HG03196 (cell line): ENCODE data around the gene AMMECR1.
"Not testable (repeated sequence)": the region's sequence is repeated elsewhere in the genome, so short reads cannot be mapped to it uniquely, and the experiment has no call there.

ENCODE experiments used
- ATAC-seq: cut with Tn5 transposase; IDR thresholded peaks from one replicate; pipeline ENCODE4 v1.9.1; 2021; ENCODE audit not compliant: unreplicated experiment

The AMMECR1 gene

DNA sequence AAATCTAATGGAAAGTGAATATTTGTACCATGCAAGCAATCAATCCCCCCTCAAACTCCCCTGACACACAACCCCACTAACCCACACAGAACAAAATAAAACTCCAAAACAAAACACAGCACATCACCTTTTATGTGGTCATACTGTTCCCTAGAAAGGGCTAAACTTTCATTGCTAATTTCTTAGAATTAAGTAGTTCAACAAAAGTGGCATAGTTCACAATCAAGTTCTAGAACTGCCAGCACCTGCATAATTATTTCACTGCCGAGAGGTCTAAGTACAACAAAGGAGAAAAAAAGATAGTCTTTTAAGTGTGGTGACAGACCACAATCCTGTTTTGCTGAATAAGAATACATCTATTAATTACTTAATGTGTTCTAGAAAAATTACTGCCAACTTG, 58.8 kb downstream of the AMMECR1 start:
- ATAC-seq: no peak

DNA sequence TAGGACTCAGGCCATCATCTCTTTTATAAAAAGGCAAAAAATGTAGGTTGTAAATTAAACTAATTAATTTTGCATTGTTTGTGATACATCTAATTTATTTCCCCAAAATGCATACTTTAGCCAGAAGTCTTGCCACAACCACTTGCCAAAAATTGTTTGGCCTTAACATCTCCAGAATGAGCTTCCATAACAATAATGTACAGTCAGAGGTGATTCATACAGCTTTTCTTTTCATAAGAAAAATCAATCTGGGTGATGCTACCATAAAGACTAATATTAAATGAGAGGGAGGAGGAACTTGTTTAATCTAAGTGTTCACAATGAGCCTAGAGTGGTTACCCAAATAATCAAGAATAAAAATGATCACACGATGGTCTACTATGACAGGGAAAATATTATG, 59.3 kb downstream of the AMMECR1 start:
- no peak for ATAC-seq

DNA sequence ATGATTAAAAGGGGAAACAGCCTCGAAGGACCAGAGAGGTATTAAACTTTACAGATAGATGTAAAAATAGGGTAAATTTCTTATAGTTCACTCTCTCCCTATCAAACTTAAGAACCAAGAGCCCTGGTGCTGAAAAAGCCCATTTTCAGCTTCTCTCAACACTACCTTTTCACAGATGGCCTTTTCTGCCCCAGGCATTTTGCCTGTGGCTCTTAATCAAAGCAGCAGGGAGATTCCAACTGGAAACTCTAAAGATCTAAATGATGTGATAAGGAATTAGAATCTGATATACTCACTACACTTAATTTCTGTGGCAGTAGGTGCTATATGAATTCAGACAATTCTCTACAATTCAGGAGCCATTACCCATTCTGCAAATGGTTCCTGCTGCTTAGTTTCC, 60.0 kb downstream of the AMMECR1 start:
- no peak for ATAC-seq

DNA sequence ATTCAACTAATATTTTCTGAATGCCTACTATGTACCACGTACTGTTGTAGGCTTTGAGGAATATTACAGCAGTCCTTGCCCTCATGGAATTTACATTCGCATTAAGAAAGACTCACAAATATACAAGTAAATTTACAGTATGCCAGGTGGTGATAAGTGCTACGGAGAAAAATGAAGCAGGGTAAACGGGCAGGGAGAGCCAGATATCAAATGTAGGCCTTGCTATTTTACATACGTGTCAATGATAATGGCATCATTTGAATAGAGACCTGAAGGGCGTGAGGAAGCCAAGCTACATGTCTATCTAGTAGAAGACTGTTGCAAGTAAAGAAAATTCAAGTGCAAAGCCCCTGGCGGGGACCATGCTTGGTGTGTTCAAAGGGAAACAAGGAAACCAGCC, 65.2 kb downstream of the AMMECR1 start:
- ATAC-seq: no peak

DNA sequence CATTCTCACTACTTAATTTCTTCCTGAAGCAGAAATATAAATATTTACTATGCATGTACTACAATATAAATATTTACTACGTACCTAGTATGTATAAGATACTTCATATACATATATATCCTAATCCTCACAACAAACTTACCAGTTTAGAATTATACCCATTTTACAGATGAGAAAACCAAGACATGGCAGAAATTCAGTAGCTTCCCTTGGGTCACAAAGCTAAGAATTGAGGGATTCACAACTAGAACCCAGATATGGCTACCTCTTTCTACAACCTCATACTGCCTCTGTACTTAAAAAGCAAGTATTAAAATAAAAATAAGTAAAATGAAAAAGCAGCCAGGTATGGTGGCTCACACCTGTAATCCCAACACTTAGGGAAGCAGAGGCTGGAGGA, 65.9 kb downstream of the AMMECR1 start:
- ATAC-seq: no peak

DNA sequence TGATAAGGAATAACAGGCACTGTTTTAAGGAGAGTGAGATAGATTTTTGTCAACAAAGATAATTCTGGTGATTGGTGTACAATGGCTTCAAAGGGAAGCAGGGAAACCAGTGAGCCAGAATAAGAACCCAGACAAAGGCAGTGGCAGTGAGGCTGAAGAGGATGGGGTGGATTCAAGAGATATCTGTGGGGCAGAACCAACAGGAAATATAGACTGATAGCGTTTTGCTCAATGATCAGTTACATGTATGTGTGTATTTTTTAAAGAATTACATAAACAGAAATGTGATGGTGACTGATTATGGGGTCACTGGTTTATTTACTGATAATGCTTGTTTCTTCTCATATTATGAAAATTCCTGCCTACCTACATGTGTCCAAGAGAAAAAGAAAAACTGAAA, 66.4 kb downstream of the AMMECR1 start:
- ATAC-seq: no peak

DNA sequence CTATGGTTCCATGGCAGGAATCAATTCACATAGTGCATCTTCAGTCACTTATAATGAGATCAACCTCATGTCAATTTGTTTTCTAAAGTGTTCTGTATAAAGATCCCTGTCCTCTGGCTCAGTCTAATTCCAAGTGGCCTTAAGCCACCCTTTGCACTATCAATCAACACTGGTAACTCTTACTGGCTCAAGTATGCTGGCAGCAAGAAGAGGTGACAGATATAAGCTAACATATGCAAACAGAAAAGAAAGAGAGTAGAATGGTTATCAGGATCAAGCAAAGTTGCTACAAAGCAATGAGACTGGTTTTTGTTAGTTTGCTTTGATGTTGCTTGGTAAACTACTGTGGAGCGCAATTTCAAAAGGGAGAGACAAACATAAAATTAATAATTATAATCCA, 67.0 kb downstream of the AMMECR1 start:
- ATAC-seq: no peak

DNA sequence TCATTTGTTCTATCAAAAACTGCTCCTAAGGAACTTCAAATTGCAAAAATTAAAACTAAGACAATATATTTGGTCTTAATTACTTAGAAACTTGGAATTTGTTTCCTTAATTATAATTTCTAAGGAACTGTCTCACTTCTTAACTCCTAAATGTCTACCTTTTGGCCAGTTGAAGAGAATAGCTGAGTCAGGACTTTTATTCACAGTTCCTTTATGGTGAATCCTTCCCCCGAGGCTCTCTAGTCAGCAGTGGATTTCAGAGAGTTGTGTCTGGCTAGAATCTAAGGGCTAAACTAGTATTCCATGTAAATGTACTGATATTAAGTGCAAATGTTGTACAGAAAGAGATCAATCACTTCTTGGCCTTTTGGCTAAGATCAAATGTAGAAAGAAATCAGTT, 69.3 kb downstream of the AMMECR1 start:
- ATAC-seq: no peak

DNA sequence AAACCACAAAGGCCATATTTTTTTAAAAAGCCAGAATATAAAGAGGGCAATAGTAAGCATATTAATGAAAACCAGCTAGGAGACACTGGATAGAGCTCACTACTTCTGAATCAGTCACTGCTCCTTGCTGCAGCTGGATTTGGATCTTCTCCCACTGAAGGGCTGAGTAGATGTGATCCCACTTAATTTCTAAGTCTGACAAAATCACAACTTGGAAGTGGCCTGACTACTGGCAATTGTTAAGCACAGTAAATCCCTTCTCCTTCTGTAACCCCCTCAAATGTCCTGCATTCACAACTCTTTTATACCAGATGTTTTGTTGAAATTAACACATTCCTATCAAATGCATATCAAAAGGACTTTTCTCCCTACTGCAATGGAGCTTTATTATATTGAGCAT, 72.9 kb downstream of the AMMECR1 start:
- no peak for ATAC-seq

DNA sequence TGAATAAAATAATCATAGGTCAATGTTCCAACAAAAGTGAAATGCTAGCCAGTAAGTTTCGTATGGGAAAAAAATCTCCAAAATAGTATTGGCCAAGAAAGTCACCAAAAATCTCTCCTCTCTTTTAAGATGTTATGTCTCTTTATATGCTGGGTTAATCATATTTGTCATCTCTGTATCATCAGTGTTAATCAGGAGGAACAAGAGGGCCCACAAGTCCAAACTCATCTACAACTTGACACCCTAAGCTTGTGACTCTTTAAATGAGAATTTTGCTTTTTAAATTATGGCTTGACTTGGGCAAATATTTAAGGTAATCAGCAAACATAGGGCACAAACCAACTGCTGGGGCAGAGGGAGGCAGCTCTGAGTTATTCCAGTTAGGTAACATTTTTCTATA, 75.5 kb downstream of the AMMECR1 start:
- ATAC-seq: no peak

DNA sequence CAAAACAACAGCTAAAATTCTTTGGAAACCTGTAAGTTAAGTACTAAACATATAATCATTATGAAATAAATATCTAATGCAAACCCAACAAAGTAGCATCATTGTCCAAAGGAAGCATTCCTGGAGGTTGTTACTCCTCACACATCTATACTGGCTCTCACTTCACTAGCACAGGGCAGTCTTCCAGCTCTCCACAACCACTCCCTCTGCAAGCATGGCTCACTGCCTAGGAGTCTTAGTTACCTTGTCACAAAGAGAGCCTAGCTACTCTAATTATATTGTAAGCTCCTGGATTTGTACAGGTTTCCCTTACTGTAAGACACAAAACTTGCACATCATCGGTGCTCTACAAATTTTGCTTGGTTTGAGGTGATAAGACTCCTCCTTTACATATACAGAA, 76.1 kb downstream of the AMMECR1 start:
- ATAC-seq: no peak

DNA sequence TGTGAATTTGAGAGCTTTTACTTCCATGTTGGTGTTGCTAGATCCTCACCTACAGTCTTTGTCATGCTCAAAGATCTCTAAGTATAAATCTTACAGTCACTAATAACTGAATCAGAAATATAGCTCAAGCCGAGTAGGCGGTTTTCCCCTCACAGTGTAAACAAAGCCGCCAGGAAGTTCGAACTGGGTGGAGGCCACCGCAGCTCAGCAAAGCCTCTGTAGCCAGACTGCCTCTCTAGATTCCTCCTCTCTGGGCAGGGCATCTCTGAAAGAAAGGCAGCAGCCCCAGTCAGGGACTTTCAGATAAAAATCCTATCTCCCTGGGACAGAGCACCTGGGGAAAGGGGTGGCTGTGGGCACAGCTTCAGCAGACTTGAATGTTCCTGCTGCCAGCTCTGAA, 79.6 kb downstream of the AMMECR1 start:
- ATAC-seq: not testable (repeated sequence)

DNA sequence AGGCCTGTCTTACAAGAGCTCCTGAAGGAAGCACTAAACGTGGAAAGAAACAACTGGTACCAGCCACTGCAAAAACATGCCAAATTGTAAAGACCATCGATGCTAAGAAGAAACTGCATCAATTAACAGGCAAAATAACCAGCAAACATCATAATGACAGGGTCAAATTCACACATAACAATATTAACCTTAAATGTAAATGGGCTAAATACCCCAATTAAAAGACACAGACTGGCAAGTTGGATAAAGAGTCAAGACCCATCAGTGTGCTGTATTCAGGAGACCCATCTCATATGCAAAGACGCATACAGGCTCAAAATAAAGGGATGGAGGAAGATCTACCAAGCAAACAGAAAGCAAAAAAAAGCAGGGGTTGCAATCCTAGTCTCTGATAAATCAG, 86.4 kb downstream of the AMMECR1 start:
- ATAC-seq: not testable (repeated sequence)

DNA sequence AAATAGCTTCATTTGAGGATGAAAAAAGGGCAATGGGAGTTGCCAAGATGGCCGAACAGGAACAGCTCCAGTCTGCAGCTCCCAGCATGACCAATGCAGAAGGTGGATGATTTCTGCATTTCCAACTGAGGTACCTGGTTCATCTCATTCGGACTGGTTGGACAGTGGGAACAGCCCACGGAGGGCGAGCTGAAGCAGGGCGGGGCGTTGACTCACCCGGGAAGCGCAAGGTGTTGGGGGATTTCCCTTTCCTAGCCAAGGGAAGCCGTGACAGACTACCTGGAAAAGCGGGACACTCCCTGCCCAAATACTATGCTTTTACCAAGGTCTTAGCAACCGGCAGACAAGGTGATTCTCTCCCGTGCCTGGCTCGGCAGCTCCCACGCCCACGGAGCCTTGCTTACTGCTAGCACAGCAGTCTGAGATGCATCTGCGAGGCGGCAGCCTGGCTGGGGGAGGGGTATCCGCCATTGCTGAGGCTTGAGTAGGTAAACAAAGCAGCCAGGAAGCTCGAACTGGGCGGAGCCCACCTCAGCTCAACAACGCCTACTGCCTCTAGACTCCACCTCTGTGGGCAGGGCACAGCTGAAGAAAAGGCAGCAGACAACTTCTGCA, 88.3 kb downstream of the AMMECR1 start:
- ATAC-seq: not testable (repeated sequence)

DNA sequence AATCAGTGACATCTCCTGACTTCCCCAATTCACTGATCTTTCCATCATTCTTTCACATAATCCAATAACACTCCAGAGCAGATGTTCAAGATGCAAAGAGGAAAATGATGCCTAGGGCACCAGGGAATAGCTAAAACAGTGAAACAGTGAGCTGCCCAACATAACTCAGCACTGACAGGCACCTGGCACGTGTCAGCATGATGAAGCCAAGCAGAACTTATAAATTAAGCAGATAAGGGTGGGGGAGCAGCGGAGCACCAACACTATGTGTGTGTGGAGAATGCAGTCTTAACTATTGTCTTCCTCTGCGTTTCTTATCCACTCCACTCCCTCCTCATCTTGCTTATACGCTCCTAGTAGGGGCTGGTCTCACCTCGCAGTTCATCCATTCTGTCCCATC, 89.4 kb downstream of the AMMECR1 start:
- ATAC-seq: no peak

DNA sequence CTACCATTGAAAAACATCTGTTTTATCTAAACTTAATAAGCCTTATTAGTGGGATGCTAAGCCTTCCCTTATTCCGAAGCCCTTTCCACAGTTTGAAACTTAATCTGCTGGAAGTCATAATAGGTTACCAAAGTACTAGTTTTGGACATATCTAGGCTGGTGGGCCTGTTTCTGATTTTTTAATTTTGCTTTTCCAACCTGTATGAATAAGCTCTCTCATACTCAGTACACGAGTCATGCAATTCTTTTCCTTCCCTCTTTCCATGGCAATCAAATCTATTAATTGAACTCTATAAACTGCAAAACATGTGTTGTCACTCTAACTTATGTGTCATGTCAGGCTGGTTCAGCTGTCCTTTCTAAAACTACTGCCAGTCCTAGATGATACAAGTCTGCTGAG, 91.0 kb downstream of the AMMECR1 start:
- no peak for ATAC-seq

DNA sequence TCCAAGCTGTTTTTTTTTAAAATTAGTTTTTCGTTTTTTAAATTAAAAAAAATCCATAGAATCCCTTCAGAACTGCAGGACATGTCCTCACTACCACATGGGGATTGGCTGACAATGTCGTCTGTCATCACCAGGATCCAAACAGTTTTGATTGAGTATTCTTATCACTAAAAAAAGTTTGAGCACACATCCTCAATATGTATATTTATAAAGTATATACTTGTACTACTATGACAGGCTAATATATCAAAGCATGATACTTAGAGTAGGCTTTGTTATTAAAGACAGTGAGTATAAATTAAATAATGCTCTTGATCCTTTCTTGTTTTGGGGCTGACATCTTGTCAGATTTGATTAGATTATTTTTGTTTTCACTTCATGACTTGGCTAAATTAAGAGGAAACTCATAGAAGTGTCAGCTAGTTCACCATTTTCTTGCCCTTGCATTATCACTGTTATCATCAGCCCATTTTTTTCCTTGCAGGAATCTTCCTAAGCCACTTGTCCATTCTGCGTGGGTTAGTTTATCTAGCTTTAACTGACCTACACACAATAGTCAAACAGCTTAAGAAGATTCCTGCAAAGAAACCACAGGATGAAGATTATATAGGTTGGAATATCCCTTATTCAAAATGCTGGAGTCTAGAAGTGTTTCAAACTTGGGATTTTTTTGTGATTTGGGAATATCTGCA, 92.8 kb downstream of the AMMECR1 start:
- ATAC-seq: no peak

DNA sequence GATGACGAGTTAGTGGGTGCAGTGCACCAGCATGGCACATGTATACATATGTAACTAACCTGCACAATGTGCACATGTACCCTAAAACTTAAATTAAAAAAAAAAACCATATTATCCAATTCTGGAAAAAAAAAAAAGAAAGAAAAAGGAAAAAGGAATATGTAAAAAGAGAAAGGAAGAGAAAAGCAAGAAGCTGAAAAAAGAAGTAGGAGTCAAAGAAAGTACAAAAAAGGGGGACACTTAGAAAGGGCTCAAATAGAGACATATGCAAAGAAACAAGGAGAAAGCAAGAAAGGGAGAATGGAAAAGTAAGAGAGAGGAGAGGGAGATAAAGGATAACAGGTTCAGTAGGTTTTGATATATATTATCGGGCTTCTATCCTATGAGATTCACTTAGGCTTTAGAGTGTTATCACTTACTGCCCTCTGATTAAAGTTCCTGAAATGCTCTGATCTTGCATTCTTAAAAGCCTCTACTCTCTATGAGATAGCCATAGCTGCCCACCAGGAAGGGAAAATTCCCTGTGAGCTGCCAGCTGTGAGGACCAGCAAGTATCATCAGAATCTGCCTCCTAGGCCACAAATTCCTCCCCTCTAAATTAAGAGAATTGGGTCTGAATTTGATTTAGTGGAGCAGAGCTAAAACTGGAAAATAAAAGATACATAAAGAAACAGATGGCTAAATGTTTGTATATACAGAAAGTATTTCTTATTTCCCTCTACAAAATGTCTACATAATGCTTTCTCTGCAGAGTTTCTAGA, 95.2 kb downstream of the AMMECR1 start:
- ATAC-seq: no peak

DNA sequence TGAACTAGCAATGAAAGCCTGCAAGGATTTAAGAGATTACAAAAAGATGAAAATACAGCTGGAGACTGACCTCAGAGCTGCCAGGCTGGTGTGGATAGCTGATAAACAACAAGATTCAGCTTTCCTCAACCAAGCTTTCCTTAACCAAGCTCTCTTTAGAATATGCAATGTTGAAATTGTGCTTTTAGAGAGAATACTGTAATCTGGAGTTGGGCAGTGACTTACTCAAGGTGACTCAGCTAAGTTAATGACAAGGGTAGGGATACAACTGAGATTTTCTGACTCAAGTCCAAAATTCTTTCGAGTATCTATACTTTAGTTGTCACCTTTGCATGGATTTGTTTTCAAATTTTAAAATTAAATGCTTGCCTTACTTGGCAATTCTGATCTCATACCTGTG, 98.0 kb downstream of the AMMECR1 start:
- ATAC-seq: no peak

DNA sequence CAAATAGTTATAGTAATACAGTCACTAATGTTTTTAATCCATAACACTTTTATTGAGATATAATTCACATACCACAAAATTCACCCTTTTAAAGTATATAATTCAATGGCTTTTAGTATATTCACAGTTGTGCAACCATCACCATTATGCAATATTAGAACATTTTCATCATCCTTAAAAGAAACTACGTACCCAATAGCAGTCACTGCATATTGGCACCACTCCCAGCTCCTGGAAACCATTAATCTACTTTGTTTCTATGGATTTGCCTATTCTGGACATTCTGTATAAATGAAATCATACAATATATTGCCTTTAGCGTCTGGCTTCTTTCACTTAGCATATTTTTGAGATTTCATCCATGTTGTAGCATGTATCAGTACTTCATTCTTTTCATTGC, 99.3 kb downstream of the AMMECR1 start:
- ATAC-seq: no peak

DNA sequence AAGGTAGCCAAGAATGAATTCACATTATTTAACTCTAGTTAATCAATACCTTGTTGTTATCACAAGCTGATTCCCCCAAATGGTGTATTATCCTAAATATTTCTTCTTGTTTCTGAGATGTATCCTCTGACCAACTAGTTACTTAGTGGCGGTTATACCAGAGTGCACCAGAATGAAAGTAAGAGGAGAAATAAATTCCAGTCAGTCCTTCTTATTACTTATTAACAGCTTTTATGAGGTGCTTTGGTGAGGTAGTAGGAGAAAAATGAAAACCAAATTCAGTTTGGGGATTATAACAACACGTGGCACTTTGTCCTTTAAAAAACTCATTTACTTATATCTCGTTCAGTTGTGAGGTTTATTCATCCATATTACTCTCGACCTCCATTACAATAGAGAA, 101.9 kb downstream of the AMMECR1 start:
- ATAC-seq: no peak

DNA sequence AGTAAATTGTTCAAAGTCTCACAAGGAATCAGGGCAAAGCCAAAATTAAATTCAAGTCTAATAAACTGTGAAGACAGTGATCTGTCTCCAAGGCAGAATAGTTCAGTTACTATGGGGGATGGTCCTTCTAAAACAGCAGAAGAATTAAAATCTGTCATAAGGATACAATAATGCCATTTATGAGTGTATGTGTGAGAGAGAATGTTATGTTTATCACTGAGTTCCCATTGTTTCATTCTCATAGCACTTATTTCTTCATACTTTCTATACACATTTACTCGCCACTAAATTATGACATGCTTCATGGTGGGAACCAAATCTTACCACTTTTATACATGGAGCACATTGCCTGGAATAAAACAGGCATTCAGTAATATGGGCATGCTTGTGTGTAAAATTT, 102.5 kb downstream of the AMMECR1 start:
- ATAC-seq: no peak
